H1 (cell line): Measurements from ENCODE around the gene VSNL1. TPM values are rescaled to one million over a fixed set of nuclear protein-coding genes. Genes with fewer than 3 reads are reported as not detected.

Experiments
- CREB1 ChIP-seq: IDR thresholded peaks from 2 replicates; pipeline ENCODE4 v1.6.1; 2012; ENCODE audit warnings: inconsistent platforms
- EZH2 ChIP-seq: fragments of 200-600 bp; sonication (generic); IDR thresholded peaks from 2 replicates; pipeline ENCODE4 v1.7.1; 2012; ENCODE audit warnings: low read depth, mild to moderate bottlenecking, moderate library complexity, low read length, inconsistent platforms; ENCODE audit not compliant: severe bottlenecking
- SRF ChIP-seq: IDR thresholded peaks from 2 replicates; pipeline ENCODE4 v1.6.1; 2011; ENCODE audit warnings: mild to moderate bottlenecking, low read depth, low read length, moderate library complexity
- SUZ12 ChIP-seq: fragments of 200-600 bp; sonication (generic); IDR thresholded peaks from 2 replicates; pipeline ENCODE4 v1.6.1; 2012; ENCODE audit warnings: mild to moderate bottlenecking, inconsistent platforms, low read length, moderate library complexity, mixed read lengths
- YY1 ChIP-seq: IDR thresholded peaks from 2 replicates; pipeline ENCODE4 v1.6.1; 2011; ENCODE audit warnings: low read depth, mild to moderate bottlenecking, low read length
- polyA plus RNA-seq, 7 experiments: library from polyadenylated mRNA; depleted of rRNA in 3 of 7; stranded (reverse) in 5 of 7; unstranded in 2 of 7; fragments of >200 nt in 5 of 7; fragments of 200-250 nt in 2 of 7; gene quantifications; 1 replicate in 5 of 7; 2 replicates in 1 of 7; 4 replicates in 1 of 7; pipeline versions ENCODE4 v1.2.1 to v1.2.3, GENCODE V29; 2011 to 2013; ENCODE audit warnings: missing spikeins in 2 of 7, mixed read lengths in 2 of 7
- total RNA-seq: library from RNA; stranded (reverse); fragmentation: NEBNext Ultra II Directional; extraction: Animal tissue kit (Norgen Biotek cat#: 25700); gene quantifications from 2 replicates; pipeline ENCODE4 v1.2.1, GENCODE V29; 2021

VSNL1 gene
- total and polyA plus RNA-seq, 2 of the 8 experiments (the other 6 are each of a cell fraction or from before 2014, with no cell fraction given), result 49.4 to 108 TPM

DNA sequence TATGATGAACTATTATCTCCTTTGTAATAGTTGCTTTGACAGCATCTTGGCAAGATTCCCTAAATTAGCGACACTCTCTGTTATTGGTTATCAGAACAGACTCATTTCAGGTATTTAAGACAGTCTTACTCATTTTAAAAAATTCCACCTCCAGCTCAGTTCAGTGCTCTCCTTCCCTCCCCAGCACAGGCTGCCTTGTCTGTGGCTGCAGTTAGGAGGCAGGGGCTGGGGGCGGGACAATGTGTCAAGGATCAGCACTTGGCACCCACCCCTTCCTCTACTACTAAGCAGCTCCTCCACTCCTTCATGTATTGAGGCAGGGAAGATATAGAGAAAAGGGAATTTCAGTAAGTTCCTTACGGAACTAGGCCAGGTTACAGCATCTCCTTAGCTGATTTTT, 85.0 kb downstream of the VSNL1 start (continued):
- no peak for TF ChIP-seq EZH2
- TF ChIP-seq YY1, result no peak
- TF ChIP-seq SRF, result no peak
- TF ChIP-seq SUZ12, result no peak
- no peak for TF ChIP-seq CREB1
